RCC 7860 (cell line): ENCODE data around the gene KRT15.
A peak's percentile ranks its signal among the peaks of the same experiment; 100 is the strongest.

Source experiments
- DNase-seq: peaks from one replicate; pipeline ENCODE4 v3.0.0-alpha.2; 2015; ENCODE audit warnings: low spot score
- FAIRE-seq: peaks from 2 replicates; lab custom pipeline; 2012; peaks lifted over from hg19 to GRCh38; lab: Jason Lieb, UNC

Gene KRT15

GRCh38 chr17:41527063-41528023 is 8.7 kb upstream of the KRT15 start:
- DNase-seq = no peak
- FAIRE-seq = no peak

GRCh38 chr17:41524261-41524660 is 5.6 kb upstream of the KRT15 start:
- DNase-seq = no peak
- no peak for FAIRE-seq

GRCh38 chr17:41523787-41524186 is 5.1 kb upstream of the KRT15 start:
- FAIRE-seq (no peak), DNase-seq (no peak)

- FAIRE-seq (no peak), DNase-seq (no peak)
Measured at GRCh38 chr17:41523225-41523593, 4.5 kb upstream of the KRT15 start.

- DNase-seq = no peak
- FAIRE-seq = no peak
Measured at GRCh38 chr17:41522301-41523224, 3.9 kb upstream of the KRT15 start.

- peak; percentile 95 for DNase-seq
- FAIRE-seq = peak; percentile 89
Measured at GRCh38 chr17:41521574-41522261, 3.0 kb upstream of the KRT15 start.

GRCh38 chr17:41520821-41521521 is 2.3 kb upstream of the KRT15 start:
- no peak for FAIRE-seq
- DNase-seq = no peak

- DNase-seq = no peak
Measured at GRCh38 chr17:41519501-41520224, 973 bp upstream of the KRT15 start.

GRCh38 chr17:41518031-41518430 is 659 bp downstream of the KRT15 start:
- FAIRE-seq = no peak
- DNase-seq = no peak

More at GRCh38 chr17:41519501-41520224, 973 bp upstream of the KRT15 start:
- FAIRE-seq = no peak

- no peak for DNase-seq
- FAIRE-seq = no peak
Measured at GRCh38 chr17:41516830-41517283, 1.8 kb downstream of the KRT15 start.

GRCh38 chr17:41516147-41516829 is 2.4 kb downstream of the KRT15 start:
- DNase-seq (no peak), FAIRE-seq (no peak)

- no peak for DNase-seq
Measured at GRCh38 chr17:41513168-41513547, 5.5 kb downstream of the KRT15 start.

GRCh38 chr17:41512546-41513167 is 6.0 kb downstream of the KRT15 start:
- DNase-seq = no peak
- no peak for FAIRE-seq

More at GRCh38 chr17:41513168-41513547, 5.5 kb downstream of the KRT15 start:
- no peak for FAIRE-seq

- DNase-seq = no peak
- no peak for FAIRE-seq
Measured at GRCh38 chr17:41511716-41512115, 7.0 kb downstream of the KRT15 start.

- DNase-seq (no peak), FAIRE-seq (no peak)
Measured at GRCh38 chr17:41511116-41511515, 7.6 kb downstream of the KRT15 start.

GRCh38 chr17:41510251-41511065 is 8.2 kb downstream of the KRT15 start:
- DNase-seq (peak; percentile 11), FAIRE-seq (no peak)

GRCh38 chr17:41507315-41507880 is 11.3 kb downstream of the KRT15 start:
- FAIRE-seq (no peak), DNase-seq (no peak)
